Chondrocyte (in vitro differentiated cells): ENCODE data around the gene DMD. TPM values are rescaled to one million over a fixed set of nuclear protein-coding genes. Genes with fewer than 3 reads are reported as not detected.

ENCODE experiments used
- DNase-seq: peaks from one replicate; pipeline ENCODE4 v3.0.0; 2021; ENCODE audit warnings: mixed read lengths, low spot score
- H3K27ac Mint-ChIP-seq: one replicate; pipeline ENCODE4 v1.8.0; 2021; ENCODE audit warnings: mild to moderate bottlenecking, moderate library complexity, mixed read lengths; ENCODE audit not compliant: unreplicated experiment
- H3K27me3 Mint-ChIP-seq: 2 replicates; pipeline ENCODE4 v1.8.0; 2021; ENCODE audit warnings: low read depth, mixed read lengths
- H3K36me3 Mint-ChIP-seq: 2 replicates; pipeline ENCODE4 v1.8.0; 2021; ENCODE audit warnings: low read depth, mixed read lengths
- H3K4me1 Mint-ChIP-seq: 2 replicates; pipeline ENCODE4 v1.8.0; 2021; ENCODE audit warnings: low read depth, mild to moderate bottlenecking, mixed read lengths
- H3K4me3 Mint-ChIP-seq: one replicate; pipeline ENCODE4 v1.8.0; 2021; ENCODE audit warnings: mild to moderate bottlenecking, moderate library complexity, mixed read lengths; ENCODE audit not compliant: unreplicated experiment
- H3K9me3 Mint-ChIP-seq: 2 replicates; pipeline ENCODE4 v1.8.0; 2021; ENCODE audit warnings: low read depth, mixed read lengths
- total RNA-seq: library from RNA; stranded (reverse); gene quantifications from 3 replicates; pipeline ENCODE4 v1.2.1, GENCODE V29; 2021
- TF ChIP-seq, protein P1 (sequence below): fragments of 200-600 bp; sonication (generic); IDR thresholded peaks from 2 replicates; pipeline ENCODE4 v1.5.0; 2021; ENCODE audit warnings: antibody characterized with exemption, mild to moderate bottlenecking, moderate library complexity

DMD gene
- total RNA-seq, 1 donor from 2014 or later, result 201 TPM

DNA sequence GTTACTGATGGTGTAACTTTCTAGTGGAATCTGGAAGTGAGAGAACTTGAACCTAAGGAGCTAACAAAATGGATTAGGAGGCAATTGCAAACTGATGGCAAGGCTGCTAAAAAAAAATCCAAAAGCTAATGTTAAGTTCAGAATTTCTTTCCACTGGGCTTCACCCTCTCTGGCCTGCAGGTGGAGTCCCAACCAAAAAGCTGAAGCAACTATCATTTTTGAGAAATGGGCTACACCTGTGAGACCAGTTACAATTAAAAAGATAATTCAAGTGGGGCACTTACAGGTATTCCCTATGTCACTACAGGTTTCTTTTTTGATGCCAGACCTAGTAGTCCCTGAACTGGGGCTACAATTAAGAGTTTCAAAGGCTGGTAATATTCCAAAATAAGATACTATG lies 1997.4 kb downstream of the DMD start:
- TF ChIP-seq, protein P1, sequence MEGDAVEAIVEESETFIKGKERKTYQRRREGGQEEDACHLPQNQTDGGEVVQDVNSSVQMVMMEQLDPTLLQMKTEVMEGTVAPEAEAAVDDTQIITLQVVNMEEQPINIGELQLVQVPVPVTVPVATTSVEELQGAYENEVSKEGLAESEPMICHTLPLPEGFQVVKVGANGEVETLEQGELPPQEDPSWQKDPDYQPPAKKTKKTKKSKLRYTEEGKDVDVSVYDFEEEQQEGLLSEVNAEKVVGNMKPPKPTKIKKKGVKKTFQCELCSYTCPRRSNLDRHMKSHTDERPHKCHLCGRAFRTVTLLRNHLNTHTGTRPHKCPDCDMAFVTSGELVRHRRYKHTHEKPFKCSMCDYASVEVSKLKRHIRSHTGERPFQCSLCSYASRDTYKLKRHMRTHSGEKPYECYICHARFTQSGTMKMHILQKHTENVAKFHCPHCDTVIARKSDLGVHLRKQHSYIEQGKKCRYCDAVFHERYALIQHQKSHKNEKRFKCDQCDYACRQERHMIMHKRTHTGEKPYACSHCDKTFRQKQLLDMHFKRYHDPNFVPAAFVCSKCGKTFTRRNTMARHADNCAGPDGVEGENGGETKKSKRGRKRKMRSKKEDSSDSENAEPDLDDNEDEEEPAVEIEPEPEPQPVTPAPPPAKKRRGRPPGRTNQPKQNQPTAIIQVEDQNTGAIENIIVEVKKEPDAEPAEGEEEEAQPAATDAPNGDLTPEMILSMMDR, result peak; percentile 76
- H3K27ac Mint-ChIP-seq, result no peak overlapping the region
- H3K4me3 Mint-ChIP-seq, result no peak overlapping the region
- H3K9me3 Mint-ChIP-seq, result no peaks in the 10 kb centered on the region
- DNase-seq, result no peak
- H3K36me3 Mint-ChIP-seq, result peaks cover 4% of the 10 kb centered on the region
- H3K4me1 Mint-ChIP-seq, result peaks cover 51% of the 10 kb centered on the region
- no peaks in the 10 kb centered on the region for H3K27me3 Mint-ChIP-seq

DNA sequence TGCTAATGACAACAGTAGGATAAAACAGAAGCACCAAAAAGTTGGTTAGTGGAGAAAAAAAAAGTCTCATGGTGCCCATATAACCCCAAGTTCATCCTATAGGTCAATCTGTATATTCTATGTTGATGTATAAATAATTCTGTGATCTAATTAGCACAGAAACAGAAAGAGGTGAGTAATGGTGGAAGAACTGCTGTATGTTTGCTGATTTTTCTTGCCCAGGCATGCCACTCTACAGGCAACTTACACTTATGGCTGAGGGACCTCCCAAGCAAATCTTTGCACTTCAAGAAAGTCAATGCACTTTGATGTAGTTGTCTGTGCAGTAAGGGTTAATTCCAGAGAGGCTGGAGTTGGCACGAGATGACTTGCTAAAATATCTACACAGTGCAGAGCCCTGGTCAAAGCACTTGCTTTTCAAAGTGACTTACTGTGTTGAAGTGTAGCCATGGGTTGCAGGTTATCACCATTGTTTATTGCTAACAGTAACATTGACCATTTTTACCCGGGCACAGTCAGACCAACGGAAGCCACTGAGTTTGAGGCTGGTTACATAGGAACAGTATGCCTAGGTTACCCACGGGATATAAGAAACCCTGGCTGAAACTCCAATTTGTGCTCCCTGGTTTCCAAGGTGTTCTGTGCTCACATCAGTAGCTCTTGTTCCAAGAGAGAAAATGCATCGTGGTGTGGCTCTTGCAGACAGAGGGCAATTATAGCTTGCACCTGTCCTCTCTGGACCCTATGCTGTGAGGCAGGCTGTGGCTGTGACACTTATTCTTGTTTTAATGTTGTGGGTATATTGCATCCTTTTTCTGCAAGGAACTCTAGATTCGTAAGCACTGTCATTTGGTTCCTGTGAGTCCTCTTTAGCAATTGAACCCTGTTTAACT lies 1998.2 kb downstream of the DMD start:
- peaks cover 59% of the 10 kb centered on the region for H3K4me1 Mint-ChIP-seq
- peaks cover 6% of the 10 kb centered on the region for H3K36me3 Mint-ChIP-seq
- peak overlapping the region; percentile 52 for H3K27ac Mint-ChIP-seq
- DNase-seq, result no peak
- TF ChIP-seq, protein P1, result no peak
- no peak overlapping the region for H3K4me3 Mint-ChIP-seq
- H3K9me3 Mint-ChIP-seq, result no peaks in the 10 kb centered on the region
- H3K27me3 Mint-ChIP-seq, result no peaks in the 10 kb centered on the region

DNA sequence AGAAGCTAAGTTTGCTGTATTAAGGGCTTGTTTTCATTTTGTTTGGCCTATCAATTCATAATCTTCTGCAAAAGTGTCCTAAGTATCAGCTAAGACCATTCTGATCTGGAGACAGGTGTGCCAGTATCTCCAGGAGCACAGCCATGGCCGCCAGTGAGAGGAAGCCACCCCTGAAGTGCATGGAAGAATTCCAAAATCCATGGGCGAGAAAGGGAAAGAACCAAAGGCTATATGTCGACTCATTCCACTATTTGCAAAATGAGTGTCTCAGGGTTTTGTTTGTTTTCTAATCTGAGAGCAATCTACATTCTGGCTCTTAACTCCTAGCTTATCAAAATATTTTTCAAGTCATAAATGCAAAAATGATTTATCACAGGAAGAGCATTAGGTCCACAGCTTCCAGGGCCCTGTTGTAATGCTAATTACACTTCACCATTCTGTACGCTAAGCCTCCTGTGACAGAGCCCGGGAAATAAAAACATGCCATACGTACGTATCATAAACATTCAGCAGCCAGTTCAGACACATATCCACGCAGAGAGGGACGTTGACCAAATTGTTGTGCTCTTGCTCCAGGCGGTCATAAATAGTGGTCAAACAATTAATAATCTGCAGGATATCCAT lies 2002.2 kb downstream of the DMD start:
- TF ChIP-seq, protein P1, result no peak
- DNase-seq, result no peak
- Mint-ChIP-seq H3K27me3 (no peaks in the 10 kb centered on the region), H3K4me1 (peaks cover 51% of the 10 kb centered on the region), H3K9me3 (no peaks in the 10 kb centered on the region), H3K4me3 (no peak overlapping the region), H3K27ac (peak overlapping the region; percentile 69), H3K36me3 (peaks cover 11% of the 10 kb centered on the region)

DNA sequence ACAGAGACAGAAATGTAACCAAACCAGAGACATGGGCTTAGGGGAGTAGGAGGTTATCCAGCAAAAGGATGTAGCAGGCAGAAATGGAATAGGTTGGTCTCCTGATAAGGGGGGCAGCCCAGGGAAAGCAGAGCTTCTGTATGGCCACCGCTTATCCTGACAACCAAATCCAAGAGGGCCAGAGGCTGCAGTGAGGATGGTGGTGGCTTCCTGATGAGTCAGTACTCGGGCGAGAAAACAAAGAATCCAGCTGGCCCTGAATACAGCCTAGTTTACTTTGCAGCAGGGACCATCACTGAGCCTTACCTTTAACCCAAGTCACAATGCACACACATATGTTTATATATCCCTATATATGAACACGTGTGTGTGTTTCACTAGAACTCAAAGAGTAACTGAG lies 2009.8 kb downstream of the DMD start:
- Mint-ChIP-seq H3K9me3 (peaks cover 2% of the 10 kb centered on the region), H3K4me3 (no peak overlapping the region)

DNA sequence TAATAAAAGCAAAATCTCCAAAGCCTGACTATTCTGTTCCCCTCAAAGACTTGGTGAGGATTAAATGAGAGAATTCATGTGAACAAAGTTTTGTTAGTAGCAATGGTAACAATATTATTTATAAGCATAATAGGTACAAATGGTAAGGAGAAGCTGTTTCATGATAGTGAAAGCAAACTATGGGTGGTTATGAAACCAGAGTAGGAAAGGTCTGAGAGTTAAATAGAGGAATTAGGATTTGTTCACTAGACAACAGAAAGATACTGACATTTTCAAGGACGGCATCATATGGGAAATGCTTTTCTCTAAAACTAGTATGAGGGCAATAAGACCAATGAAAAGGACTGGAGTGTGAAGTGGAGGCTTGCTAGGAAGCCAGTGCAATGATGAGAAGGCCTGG lies 2010.9 kb downstream of the DMD start:
- Mint-ChIP-seq H3K9me3 (peaks cover 2% of the 10 kb centered on the region), H3K4me1 (peaks cover 6% of the 10 kb centered on the region), H3K27ac (peak overlapping the region; percentile 57), H3K4me3 (no peak overlapping the region), H3K36me3 (peaks cover 29% of the 10 kb centered on the region), H3K27me3 (no peaks in the 10 kb centered on the region)
- TF ChIP-seq, protein P1, result no peak
- DNase-seq, result no peak

More for the DNA sequence above, 2009.8 kb downstream of the DMD start:
- Mint-ChIP-seq H3K27ac (no peak overlapping the region), H3K36me3 (peaks cover 25% of the 10 kb centered on the region), H3K4me1 (peaks cover 2% of the 10 kb centered on the region), H3K27me3 (no peaks in the 10 kb centered on the region)
- no peak for DNase-seq
- TF ChIP-seq, protein P1, result no peak
